Fibroblast of lung (primary cell): ENCODE measurements around the gene GOT2.

ENCODE experiments used
- EZH2 ChIP-seq: IDR thresholded peaks from 2 replicates; pipeline ENCODE4 v1.5.1; 2012; ENCODE audit warnings: low read length, control low read depth, mild to moderate bottlenecking; ENCODE audit errors: missing control alignments
- TF ChIP-seq, protein P1 (sequence below), 2 donors: IDR thresholded peaks in 1 of 2; conservative IDR thresholded peaks in 1 of 2; 1 replicate in 1 of 2; 2 replicates in 1 of 2; pipeline ENCODE4 v1.5.1; 2011 to 2012; ENCODE audit warnings: low read length in 2 of 2, control low read depth in 1 of 2, inconsistent platforms in 1 of 2, low read depth in 1 of 2, mild to moderate bottlenecking in 1 of 2

DNA sequence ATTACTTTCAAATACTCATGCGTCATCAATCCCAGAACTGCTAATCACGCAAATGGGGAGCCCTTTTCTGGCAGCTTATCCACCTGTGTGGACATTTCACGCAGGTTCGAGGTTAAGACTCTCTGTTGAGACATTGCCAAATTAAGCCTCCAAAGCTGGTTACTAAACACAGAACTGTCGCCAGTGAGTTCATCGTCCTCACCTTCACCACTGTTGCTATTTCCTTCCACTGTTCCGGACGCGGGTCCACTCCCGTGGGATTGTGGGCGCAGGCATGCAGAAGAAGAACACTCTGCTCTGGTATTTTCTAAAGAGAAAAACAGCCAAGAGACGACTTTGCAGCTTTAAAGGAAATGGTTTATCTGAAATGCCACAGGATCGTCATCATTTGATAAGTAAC is 16.1 kb downstream of the GOT2 start:
- TF ChIP-seq, protein P1, sequence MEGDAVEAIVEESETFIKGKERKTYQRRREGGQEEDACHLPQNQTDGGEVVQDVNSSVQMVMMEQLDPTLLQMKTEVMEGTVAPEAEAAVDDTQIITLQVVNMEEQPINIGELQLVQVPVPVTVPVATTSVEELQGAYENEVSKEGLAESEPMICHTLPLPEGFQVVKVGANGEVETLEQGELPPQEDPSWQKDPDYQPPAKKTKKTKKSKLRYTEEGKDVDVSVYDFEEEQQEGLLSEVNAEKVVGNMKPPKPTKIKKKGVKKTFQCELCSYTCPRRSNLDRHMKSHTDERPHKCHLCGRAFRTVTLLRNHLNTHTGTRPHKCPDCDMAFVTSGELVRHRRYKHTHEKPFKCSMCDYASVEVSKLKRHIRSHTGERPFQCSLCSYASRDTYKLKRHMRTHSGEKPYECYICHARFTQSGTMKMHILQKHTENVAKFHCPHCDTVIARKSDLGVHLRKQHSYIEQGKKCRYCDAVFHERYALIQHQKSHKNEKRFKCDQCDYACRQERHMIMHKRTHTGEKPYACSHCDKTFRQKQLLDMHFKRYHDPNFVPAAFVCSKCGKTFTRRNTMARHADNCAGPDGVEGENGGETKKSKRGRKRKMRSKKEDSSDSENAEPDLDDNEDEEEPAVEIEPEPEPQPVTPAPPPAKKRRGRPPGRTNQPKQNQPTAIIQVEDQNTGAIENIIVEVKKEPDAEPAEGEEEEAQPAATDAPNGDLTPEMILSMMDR (conservative IDR thresholded peaks at IDR 0.05 in 1 of 2, IDR thresholded peaks at IDR 0.05 in 1 of 2; ENCODE audit: low read depth in 1 of 2, low read length in 2 of 2) = no peak
- no peak for TF ChIP-seq EZH2
